ENCODE results near the gene NIPBL. TPM values are rescaled to one million over a fixed set of nuclear protein-coding genes. Genes with fewer than 3 reads are reported as not detected.
A peak's percentile ranks its signal among the peaks of the same experiment; 100 is the strongest.
"Not testable (repeated sequence)": the region's sequence is repeated elsewhere in the genome, so short reads cannot be mapped to it uniquely, and the experiment has no call there.

The NIPBL gene
- total and polyA plus RNA-seq, 8 donors, result 8.2 to 100 (median 32.2) TPM

- Histone ChIP-seq H3K9me3 (no peaks in the 10 kb centered on the region), H3K27me3 (no peaks in the 10 kb centered on the region), H3K4me1 (peaks cover 5 to 36% (median 10%) of the 10 kb centered on the region in 4 donors), H3K27ac (no peak overlapping the region), H3K36me3 (peaks cover 0 to 17% (median 2%) of the 10 kb centered on the region in 4 donors), H3K4me3 (no peak overlapping the region)
- TF ChIP-seq POLR2AphosphoS5 (IDR thresholded peaks at IDR 0.05), result peak in 1 of 3 donors; percentile 31
- no peak for TF ChIP-seq POLR2A (IDR thresholded peaks at IDR 0.05)
- DNase-seq, result peak in 1 of 2 donors; percentile 15
- WGBS, 5 donors, result 21 to 36% (median 30%) methylated on average over 7 of the region's 7 CpGs
- intact Hi-C loops (cut with DNase I; ENCODE audit: low total_unique reads), result no loop called here
Observed at GRCh38 chr5:37090123-37090726, 213.7 kb downstream of the NIPBL start.

DNA sequence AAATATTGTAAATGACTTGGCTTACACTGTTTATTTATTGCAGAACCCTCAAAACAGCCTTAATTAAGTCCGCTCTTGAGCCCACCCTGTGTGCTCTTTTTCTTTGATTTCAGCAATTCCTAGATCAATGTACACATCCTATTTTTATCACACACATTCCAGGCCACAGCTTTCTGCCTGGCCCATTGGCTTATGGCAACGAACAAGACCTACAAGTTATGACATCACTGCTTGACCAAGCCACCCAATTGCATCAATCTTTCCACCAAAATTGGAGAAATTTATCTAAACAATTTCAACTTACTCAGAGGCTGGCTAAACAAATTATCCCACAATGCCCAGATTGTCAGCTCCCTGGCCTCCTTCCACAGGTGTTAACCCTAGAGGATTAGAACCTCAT is 214.2 kb downstream of the NIPBL start:
- intact Hi-C loops (cut with DNase I; ENCODE audit: low total_unique reads), result no loop called here

GRCh38 chr5:37093795-37094194 is 217.2 kb downstream of the NIPBL start:
- 32 to 61% (median 36%) methylated on average over 3 to 4 of the region's 4 CpGs for whole genome bisulfite sequencing, 5 donors
- H3K27ac ChIP-seq; H3K4me3 ChIP-seq; DNase-seq; intact Hi-C loops (cut with DNase I; ENCODE audit: low total_unique reads); H3K27me3 ChIP-seq: not testable (repeated sequence)
- Histone ChIP-seq H3K4me1 (peaks cover 0 to 19% (median 10%) of the 10 kb centered on the region in 4 donors), H3K36me3 (peaks cover 0 to 23% (median 0%) of the 10 kb centered on the region in 4 donors), H3K9me3 (peaks cover 0 to 28% (median 6%) of the 10 kb centered on the region in 4 donors)

More for the DNA sequence above, 214.2 kb downstream of the NIPBL start:
- H3K27ac ChIP-seq, result no peak overlapping the region
- H3K36me3 ChIP-seq, result peaks cover 0 to 17% (median 0%) of the 10 kb centered on the region in 4 donors
- no peaks in the 10 kb centered on the region for H3K27me3 ChIP-seq
- no peak overlapping the region for H3K4me3 ChIP-seq
- H3K4me1 ChIP-seq, result peaks cover 5 to 36% (median 10%) of the 10 kb centered on the region in 4 donors
- no peak for DNase-seq
- TF ChIP-seq EP300 (IDR thresholded peaks at IDR 0.05) (no peak), POLR2A (IDR thresholded peaks at IDR 0.05) (no peak)
- TF ChIP-seq, protein P1, sequence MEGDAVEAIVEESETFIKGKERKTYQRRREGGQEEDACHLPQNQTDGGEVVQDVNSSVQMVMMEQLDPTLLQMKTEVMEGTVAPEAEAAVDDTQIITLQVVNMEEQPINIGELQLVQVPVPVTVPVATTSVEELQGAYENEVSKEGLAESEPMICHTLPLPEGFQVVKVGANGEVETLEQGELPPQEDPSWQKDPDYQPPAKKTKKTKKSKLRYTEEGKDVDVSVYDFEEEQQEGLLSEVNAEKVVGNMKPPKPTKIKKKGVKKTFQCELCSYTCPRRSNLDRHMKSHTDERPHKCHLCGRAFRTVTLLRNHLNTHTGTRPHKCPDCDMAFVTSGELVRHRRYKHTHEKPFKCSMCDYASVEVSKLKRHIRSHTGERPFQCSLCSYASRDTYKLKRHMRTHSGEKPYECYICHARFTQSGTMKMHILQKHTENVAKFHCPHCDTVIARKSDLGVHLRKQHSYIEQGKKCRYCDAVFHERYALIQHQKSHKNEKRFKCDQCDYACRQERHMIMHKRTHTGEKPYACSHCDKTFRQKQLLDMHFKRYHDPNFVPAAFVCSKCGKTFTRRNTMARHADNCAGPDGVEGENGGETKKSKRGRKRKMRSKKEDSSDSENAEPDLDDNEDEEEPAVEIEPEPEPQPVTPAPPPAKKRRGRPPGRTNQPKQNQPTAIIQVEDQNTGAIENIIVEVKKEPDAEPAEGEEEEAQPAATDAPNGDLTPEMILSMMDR (IDR thresholded peaks at IDR 0.05), result no peak
- WGBS, 5 donors, result 21 to 53% (median 42%) methylated on average over 2 of the region's 2 CpGs
- peaks cover 0 to 1% (median 0%) of the 10 kb centered on the region in 4 donors for H3K9me3 ChIP-seq

DNA sequence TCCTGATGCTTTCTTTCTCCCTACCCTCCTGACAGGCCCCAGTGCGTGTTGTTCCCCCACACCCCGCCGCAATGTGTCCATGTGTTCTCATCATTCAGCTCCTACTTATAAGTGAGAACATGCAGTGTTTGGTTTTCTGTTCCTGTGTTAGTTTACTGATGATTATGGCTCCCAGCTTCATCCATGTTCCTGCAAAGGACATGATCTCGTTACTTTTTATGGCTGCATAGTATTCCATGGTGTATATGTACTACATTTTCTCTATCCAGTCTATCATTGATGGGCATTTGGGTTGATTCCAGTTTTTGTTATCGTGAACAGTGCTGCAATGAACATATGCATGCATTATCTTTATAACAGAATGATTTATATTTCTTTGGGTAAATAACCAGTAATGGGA is 222.7 kb downstream of the NIPBL start:
- peaks cover 4 to 39% (median 10%) of the 10 kb centered on the region in 4 donors for H3K36me3 ChIP-seq
- H3K27ac ChIP-seq; H3K4me3 ChIP-seq; DNase-seq; intact Hi-C loops (cut with DNase I; ENCODE audit: low total_unique reads); H3K4me1 ChIP-seq; H3K27me3 ChIP-seq: not testable (repeated sequence)
- 96 to 99% (median 97%) methylated on average over 5 of the region's 5 CpGs for WGBS, 5 donors
- H3K9me3 ChIP-seq, result peaks cover 0 to 48% (median 15%) of the 10 kb centered on the region in 4 donors

GRCh38 chr5:37103302-37103701 is 226.7 kb downstream of the NIPBL start:
- intact Hi-C loops (cut with DNase I; ENCODE audit: low total_unique reads), result no loop called here
- H3K4me1 ChIP-seq, result no peaks in the 10 kb centered on the region
- peaks cover 0 to 22% (median 9%) of the 10 kb centered on the region in 4 donors for H3K9me3 ChIP-seq
- 91 to 100% (median 97%) methylated on average over 2 of the region's 2 CpGs for WGBS, 5 donors
- peaks cover 31 to 58% (median 49%) of the 10 kb centered on the region in 4 donors for H3K36me3 ChIP-seq
- no peaks in the 10 kb centered on the region for H3K27me3 ChIP-seq
- no peak for DNase-seq
- TF ChIP-seq POLR2AphosphoS5 (IDR thresholded peaks at IDR 0.05), result no peak
- no peak for TF ChIP-seq EP300 (IDR thresholded peaks at IDR 0.05)
- TF ChIP-seq POLR2A (IDR thresholded peaks at IDR 0.05), result no peak
- TF ChIP-seq, protein P1 (IDR thresholded peaks at IDR 0.05), result no peak
- no peak overlapping the region for H3K27ac ChIP-seq
- H3K4me3 ChIP-seq, result no peak overlapping the region

GRCh38 chr5:37109338-37109737 is 232.8 kb downstream of the NIPBL start:
- Histone ChIP-seq H3K36me3 (peaks cover 33 to 100% (median 85%) of the 10 kb centered on the region in 4 donors), H3K4me1 (no peaks in the 10 kb centered on the region), H3K4me3 (no peak overlapping the region), H3K9me3 (no peaks in the 10 kb centered on the region), H3K27ac (no peak overlapping the region), H3K27me3 (no peaks in the 10 kb centered on the region)
- no peak for TF ChIP-seq POLR2A (IDR thresholded peaks at IDR 0.05)
- TF ChIP-seq EP300 (IDR thresholded peaks at IDR 0.05), result no peak
- no peak for TF ChIP-seq POLR2AphosphoS5 (IDR thresholded peaks at IDR 0.05)
- TF ChIP-seq, protein P1 (IDR thresholded peaks at IDR 0.05), result no peak
- WGBS, 5 donors, result 95 to 100% (median 98%) methylated on average over 3 of the region's 3 CpGs
- DNase-seq, result no peak
- intact Hi-C loops (cut with DNase I; ENCODE audit: low total_unique reads), result no loop called here
